Bronchial epithelial cell (primary cell): ENCODE measurements around the gene ENPP6. TPM values are rescaled to one million over a fixed set of nuclear protein-coding genes. Genes with fewer than 3 reads are reported as not detected.

Experiments
- DNase-seq: peaks from one replicate; pipeline ENCODE4 v3.0.0-alpha.2; 2010; ENCODE audit warnings: low read depth
- FAIRE-seq: peaks from 2 replicates; lab custom pipeline; 2011; peaks lifted over from hg19 to GRCh38; lab: Jason Lieb, UNC
- H3K27me3 ChIP-seq: 2 replicates; pipeline ENCODE4 v1.5.1; 2011; ENCODE audit warnings: low read length; ENCODE audit not compliant: control insufficient read depth, insufficient read depth
- H3K36me3 ChIP-seq: 2 replicates; pipeline ENCODE4 v1.5.1; 2011; ENCODE audit warnings: low read length; ENCODE audit not compliant: control insufficient read depth, insufficient read depth
- H3K4me3 ChIP-seq: 2 replicates; pipeline ENCODE4 v1.5.1; 2011; ENCODE audit warnings: mild to moderate bottlenecking, low read depth, low read length, control low read depth
- CTCF ChIP-seq: IDR thresholded peaks from 2 replicates; pipeline ENCODE4 v1.5.1; 2011; ENCODE audit warnings: mild to moderate bottlenecking, moderate library complexity, low read length, control low read depth, inconsistent platforms; ENCODE audit not compliant: insufficient read depth, severe bottlenecking
- total RNA-seq: library from RNA; depleted of rRNA; stranded (reverse); fragments of >200 nt; gene quantifications from 2 replicates; pipeline ENCODE4 v1.2.1, GENCODE V29; 2014

ENPP6 gene
- total RNA-seq, 1 donor from 2014 or later = not detected

GRCh38 chr4:184120549-184121127, 97.0 kb downstream of the ENPP6 start:
- no peak overlapping the region for H3K4me3 ChIP-seq
- no peaks in the 10 kb centered on the region for H3K36me3 ChIP-seq
- no peak for FAIRE-seq
- H3K27me3 ChIP-seq = no peaks in the 10 kb centered on the region
- TF ChIP-seq CTCF = no peak
- DNase-seq = no peak

GRCh38 chr4:184117662-184118199, 99.9 kb downstream of the ENPP6 start:
- no peak for FAIRE-seq
- DNase-seq = no peak
- no peak for TF ChIP-seq CTCF
- H3K27me3 ChIP-seq = no peaks in the 10 kb centered on the region
- H3K36me3 ChIP-seq = no peaks in the 10 kb centered on the region
- H3K4me3 ChIP-seq = no peak overlapping the region

DNA sequence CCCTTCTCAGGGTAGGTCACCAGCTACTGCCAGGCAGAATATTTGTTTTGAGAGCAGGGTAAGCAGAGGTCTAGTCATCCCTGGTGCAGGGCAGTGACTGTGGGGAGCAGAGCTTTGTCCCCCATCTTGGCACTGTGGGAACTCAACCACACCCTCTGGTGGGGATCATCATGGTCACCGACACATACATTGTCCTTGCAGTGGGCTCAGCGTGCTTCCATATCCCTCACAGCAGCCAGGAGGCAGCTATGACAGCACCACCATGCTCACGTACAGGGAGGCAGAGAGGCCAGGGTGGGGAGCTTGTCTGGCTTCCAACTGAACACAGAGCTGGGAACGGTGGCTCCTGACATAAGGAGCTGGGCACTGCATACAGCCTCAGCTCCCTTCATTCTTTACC, 102.3 kb downstream of the ENPP6 start:
- DNase-seq (no peak), FAIRE-seq (peak; percentile 55)
- no peak for TF ChIP-seq CTCF
- Histone ChIP-seq H3K4me3 (no peak overlapping the region), H3K27me3 (no peaks in the 10 kb centered on the region), H3K36me3 (no peaks in the 10 kb centered on the region)

DNA sequence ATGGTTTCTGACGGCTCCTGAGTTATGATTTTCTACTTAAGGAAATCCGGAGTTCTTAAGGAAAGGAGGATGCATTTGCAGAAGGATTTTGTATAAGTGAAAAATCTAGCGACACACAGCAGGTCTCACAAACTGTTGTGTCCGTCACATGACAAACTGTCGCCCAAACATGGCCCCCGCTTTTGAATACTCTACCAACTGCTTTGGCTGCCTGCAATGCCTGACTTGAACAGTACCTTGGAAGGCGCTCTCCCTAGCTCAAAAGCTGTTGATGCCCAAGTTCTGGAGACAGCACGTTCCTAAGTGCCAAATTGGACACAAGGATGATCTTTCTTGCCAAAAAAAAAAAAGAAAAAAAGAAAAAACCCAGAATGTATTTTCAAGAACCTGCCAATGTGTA, 103.2 kb downstream of the ENPP6 start:
- Histone ChIP-seq H3K4me3 (no peak overlapping the region), H3K27me3 (peaks cover 1% of the 10 kb centered on the region), H3K36me3 (no peaks in the 10 kb centered on the region)
- TF ChIP-seq CTCF = no peak
- no peak for FAIRE-seq
- no peak for DNase-seq

DNA sequence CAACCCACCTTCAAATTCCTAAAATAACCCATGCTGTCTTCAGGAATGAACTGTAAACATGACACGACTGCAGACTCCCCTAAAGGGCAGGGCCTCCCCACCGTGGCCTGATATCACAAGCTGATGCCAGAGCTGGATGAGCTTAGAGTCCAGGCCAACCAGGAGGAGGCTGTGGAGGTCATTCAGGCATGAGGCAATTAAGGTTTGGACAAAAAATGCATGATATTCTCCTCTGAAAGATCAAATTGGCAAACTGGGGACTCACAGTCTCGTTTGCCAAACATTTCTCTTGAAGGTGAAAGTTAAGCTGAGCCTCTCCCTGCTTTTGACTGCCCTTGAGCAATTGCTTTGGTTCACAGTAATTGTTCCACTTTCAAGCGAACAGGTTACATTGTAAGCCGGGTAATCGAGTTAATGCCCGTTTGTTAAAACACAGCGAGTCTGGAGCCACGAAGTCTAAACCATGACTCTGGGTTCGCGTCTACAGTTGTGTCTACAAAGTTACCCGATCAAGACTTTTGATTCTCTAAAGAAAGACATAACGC, 105.6 kb downstream of the ENPP6 start:
- Histone ChIP-seq H3K27me3 (peaks cover 1% of the 10 kb centered on the region), H3K4me3 (no peak overlapping the region), H3K36me3 (no peaks in the 10 kb centered on the region)
- TF ChIP-seq CTCF = no peak
- FAIRE-seq = no peak
- no peak for DNase-seq
